K562 (cell line): ENCODE data around the gene ARIH1. TPM values are rescaled to one million over a fixed set of nuclear protein-coding genes. Genes with fewer than 3 reads are reported as not detected.
"Not testable (repeated sequence)": the region's sequence is repeated elsewhere in the genome, so short reads cannot be mapped to it uniquely, and the experiment has no call there.

Experiments used
- ATAC-seq: fragments of 200-7000 bp; cut with Tn5 transposase; 3 replicates; pipeline ENCODE4 v1.9.1; 2020; ENCODE audit warnings: moderate library complexity
- BruUV-seq: library from RNA; stranded (reverse); fragments of 400-500 nt; replicated peaks from 2 replicates; lab custom pipeline; 2021; lab: Mats Ljungman, UMichigan
- CTCF ChIA-PET: fragments of 300-600 bp; formaldehyde crosslinking; extraction: SDS; loops from one replicate; lab custom pipeline; 2021; ENCODE audit warnings: low intra/inter-chr PET ratio; lab: Yijun Ruan, JAX
- POLR2A ChIA-PET: fragments of 300-600, 350-650 bp; sonication (Branson Sonifier 250); formaldehyde crosslinking; extraction: SDS; loops from one replicate; lab custom pipeline; 2021; ENCODE audit warnings: antibody characterized with exemption, inconsistent platforms; lab: Yijun Ruan, JAX
- DNase-seq, 4 experiments: peaks; one replicate each; pipeline versions ENCODE4 v3.0.0 to v3.0.0-alpha.2; 2011 to 2018; ENCODE audit warnings: low spot score in 3 of 4, mixed read lengths in 3 of 4; ENCODE audit errors: extremely low read depth in 1 of 4
- FAIRE-seq: peaks from 2 replicates; lab custom pipeline; 2011; peaks lifted over from hg19 to GRCh38; lab: Jason Lieb, UNC
- H2AFZ ChIP-seq: 2 replicates; pipeline ENCODE4 v1.6.0; 2011; ENCODE audit warnings: low read depth, low read length, control low read depth, inconsistent platforms
- H3K27ac ChIP-seq: fragments of 200-600 bp; 3 replicates; pipeline ENCODE4 v1.8.0; 2011; ENCODE audit warnings: low read depth, mild to moderate bottlenecking, control low read depth, inconsistent platforms, low read length, moderate library complexity, mixed read lengths; ENCODE audit errors: extremely low read depth
- H3K27me3 ChIP-seq, 2 experiments: fragments of 300-600 bp in 1 of 2; 2 replicates in 1 of 2; 3 replicates in 1 of 2; pipeline versions ENCODE4 v1.6.0 to v1.8.0; 2011; ENCODE audit warnings: inconsistent platforms in 2 of 2, low read length in 2 of 2, mild to moderate bottlenecking in 1 of 2, mixed read lengths in 1 of 2, moderate library complexity in 1 of 2; ENCODE audit not compliant: control insufficient read depth in 2 of 2, insufficient read depth in 2 of 2
- H3K36me3 ChIP-seq: fragments of 300-600 bp; 3 replicates; pipeline ENCODE4 v1.8.0; 2011; ENCODE audit warnings: mild to moderate bottlenecking, low read length, inconsistent platforms; ENCODE audit not compliant: control insufficient read depth, insufficient read depth
- H3K4me1 ChIP-seq, 2 experiments: fragments of 200-600 bp in 1 of 2; replicated peaks in 1 of 2; 2 replicates in 1 of 2; 3 replicates in 1 of 2; pipeline versions ENCODE4 v1.5.1 to v1.8.0; 2011; ENCODE audit warnings: inconsistent platforms in 2 of 2, low read length in 2 of 2, mild to moderate bottlenecking in 1 of 2, mixed read lengths in 1 of 2, moderate library complexity in 1 of 2; ENCODE audit not compliant: control insufficient read depth in 2 of 2, insufficient read depth in 2 of 2
- H3K4me2 ChIP-seq: 2 replicates; pipeline ENCODE4 v1.6.1; 2011; ENCODE audit warnings: low read length, control low read depth, inconsistent platforms, mixed read lengths; ENCODE audit not compliant: insufficient read depth
- H3K4me3 ChIP-seq: fragments of 200-600 bp; sonication (generic), shearing (Covaris generic); 2 replicates; pipeline ENCODE4 v1.5.1; 2016; ENCODE audit warnings: control low read depth, inconsistent platforms
- H3K79me2 ChIP-seq: fragments of 200-600 bp; 3 replicates; pipeline ENCODE4 v1.8.0; 2011; ENCODE audit warnings: low read length, inconsistent platforms; ENCODE audit not compliant: control insufficient read depth, insufficient read depth
- H3K9ac ChIP-seq, 2 experiments: 2 replicates each; pipeline versions ENCODE4 v1.6.0 to v1.6.1; 2011; ENCODE audit warnings: low read depth in 2 of 2, low read length in 2 of 2, control low read depth in 1 of 2, inconsistent platforms in 1 of 2, mild to moderate bottlenecking in 1 of 2, mixed read lengths in 1 of 2; ENCODE audit not compliant: insufficient read depth in 1 of 2
- H3K9me1 ChIP-seq: one replicate; pipeline ENCODE4 v1.6.0; 2011; ENCODE audit warnings: inconsistent platforms, mild to moderate bottlenecking, low read length, moderate library complexity; ENCODE audit not compliant: control insufficient read depth, insufficient read depth
- H3K9me3 ChIP-seq: replicated peaks from 2 replicates; pipeline ENCODE4 v1.5.1; 2011; ENCODE audit warnings: low read depth, low read length, inconsistent platforms; ENCODE audit not compliant: control insufficient read depth, insufficient read depth
- H4K20me1 ChIP-seq: replicated peaks from 2 replicates; pipeline ENCODE4 v1.6.1; 2011; ENCODE audit warnings: low read length, inconsistent platforms, mixed read lengths; ENCODE audit not compliant: control insufficient read depth, insufficient read depth
- ZNF764 ChIP-seq: fragments of 250-450 bp; sonication (Bioruptor Pico); IDR thresholded peaks from 2 replicates; pipeline ENCODE4 v1.4.0; 2020; ENCODE audit warnings: low read depth, mild to moderate bottlenecking, moderate library complexity
- WGBS: fragments of 100-300 bp; shearing (Covaris generic); methylation state at CpG from one replicate; pipeline ENCODE4 v1.1.6; 2016; ENCODE audit warnings: low coverage, mixed read lengths; ENCODE audit not compliant: insufficient coverage; ENCODE audit errors: missing lambda C conversion rate; 5-methylcytosine and 5-hydroxymethylcytosine counted together
- in situ Hi-C: fragments of 300-500 bp; cut with MboI; formaldehyde crosslinking; loops from 4 replicates; pipeline ENCODE4 v1.15.0; 2018; ENCODE audit warnings: inconsistent platforms, mixed read lengths
- intact Hi-C: fragments of 100-400 bp; cut with micrococcal nuclease; formaldehyde crosslinking; loops from 2 replicates; pipeline ENCODE4 v1.14.2; 2022
- polyA plus RNA-seq, 8 experiments: library from polyadenylated mRNA; depleted of rRNA in 4 of 8; stranded (reverse) in 5 of 8; unstranded in 3 of 8; fragments of >200 nt; fragmentation: Nextera tagmentation in 2 of 8; fragmentation: Illumina TruSeq in 1 of 8; extraction: Ambion mirVana in 2 of 8; extraction: Trizol in 1 of 8; gene quantifications; 2 replicates each; pipeline versions ENCODE4 v1.2.1 to v1.2.3, GENCODE V29; 2011 to 2014; ENCODE audit warnings: inconsistent platforms in 1 of 8, missing spikeins in 1 of 8
- total RNA-seq, 7 experiments: library from RNA; depleted of rRNA in 6 of 7; stranded (reverse); fragments of >200 nt in 6 of 7; fragmentation: Illumina TruSeq in 2 of 7; extraction: Trizol in 2 of 7; gene quantifications; 2 replicates each; pipeline versions ENCODE4 v1.2.1 to v1.2.3, GENCODE V29; 2011 to 2021; ENCODE audit warnings: low replicate concordance in 1 of 7
- TF ChIP-seq, protein P1 (sequence below), 3 experiments: IDR thresholded peaks in 2 of 3; conservative IDR thresholded peaks in 1 of 3; 2 replicates each; pipeline ENCODE4 v1.5.1; 2011 to 2012; ENCODE audit warnings: low read length in 3 of 3, mild to moderate bottlenecking in 3 of 3, control low read depth in 2 of 3, improper control_type of control experiment in 1 of 3, inconsistent platforms in 1 of 3, low read depth in 1 of 3, mixed read lengths in 1 of 3, moderate library complexity in 1 of 3; ENCODE audit not compliant: insufficient read depth in 2 of 3

ARIH1 gene
- total and polyA plus RNA-seq, 9 of the 15 experiments (the other 6 are each of a cell fraction or from before 2014, with no cell fraction given), result 17.7 to 125 (median 31.4) TPM

DNA sequence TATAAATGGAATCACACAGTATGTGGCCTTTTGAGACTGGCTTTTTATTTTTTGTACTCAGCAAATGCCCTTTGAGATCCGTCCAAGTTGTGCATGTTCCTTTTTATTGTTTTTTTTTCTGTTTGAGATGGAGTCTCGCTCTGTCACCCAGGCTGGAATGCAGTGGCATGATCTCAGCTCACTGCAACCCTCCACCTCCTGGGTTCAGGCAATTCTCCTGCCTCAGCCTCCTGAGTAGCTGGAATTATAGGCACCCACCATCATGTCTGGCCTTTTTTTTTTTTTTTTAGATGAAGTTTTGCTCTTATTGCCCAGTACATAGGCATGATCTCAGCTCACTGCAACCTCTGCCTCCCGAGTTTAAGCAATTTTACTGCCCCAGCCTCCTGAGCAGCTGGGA, 152.0 kb downstream of the ARIH1 start:
- H3K9me1 ChIP-seq, POLR2A ChIA-PET, CTCF ChIA-PET, BruUV-seq, H3K79me2 ChIP-seq, H3K36me3 ChIP-seq, H3K9ac ChIP-seq, H3K4me2 ChIP-seq, H3K4me3 ChIP-seq, H3K27ac ChIP-seq, intact Hi-C loops, H4K20me1 ChIP-seq, DNase-seq, H3K4me1 ChIP-seq, H3K9me3 ChIP-seq, H2AFZ ChIP-seq, ATAC-seq, H3K27me3 ChIP-seq, FAIRE-seq: not testable (repeated sequence)
- WGBS, result 11% methylated on average over 3 of the region's 3 CpGs
- in situ Hi-C loops, result loop anchor here (25.0 kb wide), 1 partner anchor 1661 kb away; no protein-coding TSS in a partner anchor

DNA sequence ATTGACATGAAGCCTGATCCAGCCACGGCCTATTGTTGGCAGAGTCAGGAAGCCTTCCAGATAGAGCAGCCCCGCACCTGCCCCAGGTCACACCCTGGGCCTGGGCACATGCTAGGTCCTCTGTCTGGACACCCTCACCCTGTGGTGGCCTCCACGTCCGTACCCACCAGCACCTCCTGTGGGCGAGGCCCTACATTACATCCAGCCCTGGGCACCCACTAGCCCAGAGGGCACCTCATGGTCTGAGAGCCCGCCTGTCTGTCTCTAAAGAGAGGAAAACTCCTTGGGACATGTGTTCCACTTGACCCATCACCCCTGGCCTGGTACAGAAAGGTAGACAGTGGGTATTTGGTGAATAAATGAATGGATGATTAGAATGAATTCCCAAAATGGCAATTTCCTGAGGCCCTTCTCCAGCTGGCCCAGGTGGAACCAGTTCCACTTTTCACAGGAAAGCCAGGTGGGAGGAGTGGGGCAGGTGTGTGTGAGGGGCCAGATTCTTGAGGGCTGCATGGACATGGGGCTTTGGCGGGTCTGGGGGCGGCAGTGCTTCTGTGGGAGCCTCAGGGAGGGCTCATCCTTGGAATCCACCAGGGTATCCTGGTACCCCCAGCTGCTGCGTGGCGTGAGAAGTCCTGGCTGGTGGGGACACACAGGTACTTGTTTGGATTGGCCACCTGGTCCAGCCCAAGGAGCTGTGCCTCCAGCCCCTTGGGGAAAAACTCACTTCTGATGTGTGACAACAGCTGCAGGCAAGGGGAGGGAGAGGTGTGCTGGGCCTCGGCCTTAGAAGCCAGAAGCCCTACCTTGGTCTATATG, 154.3 kb downstream of the ARIH1 start:
- peak; percentile 80 for ATAC-seq
- in situ Hi-C loops, result loop anchor here (25.0 kb wide), 1 partner anchor 1659 kb away; no protein-coding TSS in a partner anchor
- H3K27me3 ChIP-seq, H3K4me3 ChIP-seq, H3K27ac ChIP-seq, H3K79me2 ChIP-seq, CTCF ChIA-PET, H2AFZ ChIP-seq, H3K9me3 ChIP-seq, H3K9me1 ChIP-seq, intact Hi-C loops, H3K4me1 ChIP-seq, H3K36me3 ChIP-seq, H4K20me1 ChIP-seq, BruUV-seq, FAIRE-seq, H3K9ac ChIP-seq, H3K4me2 ChIP-seq: not testable (repeated sequence)
- TF ChIP-seq ZNF764 (CRISPR knock-in tag), result peak; percentile 79
- TF ChIP-seq, protein P1, sequence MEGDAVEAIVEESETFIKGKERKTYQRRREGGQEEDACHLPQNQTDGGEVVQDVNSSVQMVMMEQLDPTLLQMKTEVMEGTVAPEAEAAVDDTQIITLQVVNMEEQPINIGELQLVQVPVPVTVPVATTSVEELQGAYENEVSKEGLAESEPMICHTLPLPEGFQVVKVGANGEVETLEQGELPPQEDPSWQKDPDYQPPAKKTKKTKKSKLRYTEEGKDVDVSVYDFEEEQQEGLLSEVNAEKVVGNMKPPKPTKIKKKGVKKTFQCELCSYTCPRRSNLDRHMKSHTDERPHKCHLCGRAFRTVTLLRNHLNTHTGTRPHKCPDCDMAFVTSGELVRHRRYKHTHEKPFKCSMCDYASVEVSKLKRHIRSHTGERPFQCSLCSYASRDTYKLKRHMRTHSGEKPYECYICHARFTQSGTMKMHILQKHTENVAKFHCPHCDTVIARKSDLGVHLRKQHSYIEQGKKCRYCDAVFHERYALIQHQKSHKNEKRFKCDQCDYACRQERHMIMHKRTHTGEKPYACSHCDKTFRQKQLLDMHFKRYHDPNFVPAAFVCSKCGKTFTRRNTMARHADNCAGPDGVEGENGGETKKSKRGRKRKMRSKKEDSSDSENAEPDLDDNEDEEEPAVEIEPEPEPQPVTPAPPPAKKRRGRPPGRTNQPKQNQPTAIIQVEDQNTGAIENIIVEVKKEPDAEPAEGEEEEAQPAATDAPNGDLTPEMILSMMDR (IDR thresholded peaks at IDR 0.05 in 2 of 3, conservative IDR thresholded peaks at IDR 0.05 in 1 of 3; ENCODE audit: insufficient read depth in 2 of 3, low read depth in 1 of 3, low read length in 3 of 3), result peak; percentile 28 to 49 (median 42); a peak in 3 of 6 replicates
- POLR2A ChIA-PET, result interaction anchor here (0.6 to 1.0 kb wide), 2 partner anchors 167 to 288 kb away, joined by 3 read pairs; no protein-coding TSS in a partner anchor
- peak in 2 of 4 experiments; percentile 15 to 19 for DNase-seq
- WGBS, result 19% methylated on average over 7 of the region's 11 CpGs

DNA sequence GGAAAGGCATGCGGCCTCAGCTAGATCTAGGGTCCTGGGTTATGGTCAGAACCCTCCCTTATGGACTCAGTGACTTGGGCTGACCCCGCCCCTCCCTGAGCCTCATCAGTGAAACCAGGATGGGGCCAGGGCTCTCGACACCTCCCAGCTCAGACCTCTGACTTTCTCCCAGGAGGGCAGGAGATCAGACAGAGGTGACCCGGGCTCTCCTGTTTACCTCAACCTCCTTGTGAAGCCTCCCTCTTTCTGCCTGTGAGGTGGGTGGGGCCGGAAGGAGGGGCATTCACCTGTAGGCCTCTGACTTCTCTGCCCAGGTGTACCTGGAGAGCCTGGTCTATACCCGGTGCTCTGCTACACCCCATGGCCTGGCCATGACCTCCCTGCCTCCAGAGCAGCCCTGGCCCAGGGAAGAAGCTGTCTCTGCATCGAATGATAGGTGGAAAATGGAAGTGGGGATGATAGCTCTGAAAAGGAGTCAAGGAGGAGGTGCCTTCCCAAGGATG, 155.0 kb downstream of the ARIH1 start:
- ATAC-seq, H4K20me1 ChIP-seq, H3K4me1 ChIP-seq, H3K27ac ChIP-seq, H3K4me3 ChIP-seq, H3K9me1 ChIP-seq, FAIRE-seq, H3K9me3 ChIP-seq, H3K27me3 ChIP-seq, CTCF ChIA-PET, DNase-seq, intact Hi-C loops, H3K9ac ChIP-seq, H3K4me2 ChIP-seq, H3K79me2 ChIP-seq, H3K36me3 ChIP-seq, H2AFZ ChIP-seq, BruUV-seq: not testable (repeated sequence)
- POLR2A ChIA-PET, result interaction anchor here (0.6 to 1.0 kb wide), 2 partner anchors 168 to 289 kb away, joined by 3 read pairs; no protein-coding TSS in a partner anchor
- 10% methylated on average over 5 of the region's 7 CpGs for WGBS
- in situ Hi-C loops, result loop anchor here (25.0 kb wide), 1 partner anchor 1658 kb away; no protein-coding TSS in a partner anchor
